ENCODE data around the gene CRB1. TPM values are rescaled to one million over a fixed set of nuclear protein-coding genes. Genes with fewer than 3 reads are reported as not detected.
"Not testable (repeated sequence)": the region's sequence is repeated elsewhere in the genome, so short reads cannot be mapped to it uniquely, and the experiment has no call there.

CRB1 gene
- total RNA-seq, 1 donor from 2014 or later, result not detected

DNA sequence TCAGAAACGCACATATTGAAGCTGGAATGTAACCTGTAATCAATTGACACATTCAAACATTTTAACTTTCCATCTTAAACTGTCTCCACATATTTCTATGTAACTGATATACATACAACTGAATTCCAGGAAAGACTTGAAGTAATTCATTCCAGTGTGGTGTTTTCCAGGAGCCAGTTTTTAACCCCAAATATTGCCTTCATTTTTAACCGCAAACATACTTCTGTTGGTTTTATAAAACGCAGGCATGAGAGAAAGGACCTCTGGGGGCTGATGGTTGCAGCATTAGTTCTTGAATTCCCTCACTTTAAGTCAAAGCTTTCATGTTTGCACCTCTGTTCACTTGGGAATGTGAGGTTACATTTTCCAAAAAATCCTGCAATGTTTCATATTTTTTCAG is 204.1 kb downstream of the CRB1 start:
- Mint-ChIP-seq H3K27me3 (peaks cover 6% of the 10 kb centered on the region), H3K27ac (no peak overlapping the region), H3K4me1 (no peaks in the 10 kb centered on the region), H3K4me3 (no peak overlapping the region), H3K9me3 (no peaks in the 10 kb centered on the region), H3K36me3 (ENCODE audit: low read depth) (no peaks in the 10 kb centered on the region)
- DNase-seq, result no peak
- intact Hi-C loops (cut with micrococcal nuclease), result no loop called here

DNA sequence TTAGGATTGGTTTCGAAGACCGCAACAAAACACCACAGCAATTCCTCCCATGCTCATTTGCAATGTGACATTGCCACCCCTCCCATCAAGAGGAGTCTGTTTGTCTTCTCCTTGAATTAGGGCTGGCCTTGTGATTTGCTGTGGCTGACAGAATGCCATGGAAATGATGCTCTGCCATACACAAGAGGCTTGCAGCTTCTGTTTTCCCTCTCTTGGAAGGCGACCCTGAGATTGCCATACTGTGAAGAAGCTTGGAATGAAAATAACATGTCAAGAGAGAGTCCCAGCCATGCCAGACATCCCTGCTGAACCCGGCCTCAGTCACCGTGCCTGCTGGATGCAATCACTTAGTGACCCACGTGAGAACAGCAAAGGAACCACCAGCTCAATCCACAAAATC is 212.4 kb downstream of the CRB1 start:
- intact Hi-C loops (cut with micrococcal nuclease), result no loop called here
- DNase-seq, result no peak
- H3K4me3 Mint-ChIP-seq, result no peak overlapping the region
- H3K4me1 Mint-ChIP-seq, result peaks cover 10% of the 10 kb centered on the region
- H3K27me3 Mint-ChIP-seq, result peaks cover 3% of the 10 kb centered on the region
- no peak overlapping the region for H3K27ac Mint-ChIP-seq
- no peaks in the 10 kb centered on the region for H3K36me3 Mint-ChIP-seq (ENCODE audit: low read depth)
- no peaks in the 10 kb centered on the region for H3K9me3 Mint-ChIP-seq

DNA sequence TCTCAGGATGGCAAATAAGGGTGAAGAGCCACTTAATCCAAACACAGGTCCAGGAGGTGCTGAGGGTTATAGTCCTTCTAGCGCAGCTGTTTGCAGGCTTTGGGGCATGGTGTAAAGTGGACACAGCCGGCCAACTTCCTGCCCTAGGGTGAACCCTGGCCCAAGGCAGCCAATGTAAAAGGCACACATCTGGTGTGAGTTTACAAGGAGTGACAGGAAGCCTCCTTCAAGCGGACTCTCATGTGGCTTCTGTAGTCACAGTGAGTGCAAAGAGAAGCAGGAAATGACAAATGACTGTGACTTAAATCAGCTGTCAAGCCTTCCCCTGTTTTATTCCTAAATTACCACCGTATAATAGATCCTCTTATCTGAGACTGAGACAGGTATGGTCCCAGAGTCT is 213.0 kb downstream of the CRB1 start:
- Mint-ChIP-seq H3K4me1 (peaks cover 10% of the 10 kb centered on the region), H3K4me3 (no peak overlapping the region), H3K27ac (no peak overlapping the region), H3K27me3 (peaks cover 3% of the 10 kb centered on the region), H3K9me3 (no peaks in the 10 kb centered on the region), H3K36me3 (ENCODE audit: low read depth) (no peaks in the 10 kb centered on the region)
- intact Hi-C loops (cut with micrococcal nuclease), result no loop called here
- DNase-seq, result peak; percentile 75

- no peak overlapping the region for H3K4me3 Mint-ChIP-seq
- H3K27ac Mint-ChIP-seq, result no peak overlapping the region
- H3K9me3 Mint-ChIP-seq, result no peaks in the 10 kb centered on the region
- H3K27me3 Mint-ChIP-seq, result peaks cover 9% of the 10 kb centered on the region
- intact Hi-C loops (cut with micrococcal nuclease), result no loop called here
- H3K4me1 Mint-ChIP-seq, result peaks cover 10% of the 10 kb centered on the region
- no peaks in the 10 kb centered on the region for H3K36me3 Mint-ChIP-seq (ENCODE audit: low read depth)
- no peak for DNase-seq
Observed at GRCh38 chr1:197485790-197486189, 217.7 kb downstream of the CRB1 start.

GRCh38 chr1:197486946-197487345 is 218.9 kb downstream of the CRB1 start:
- Mint-ChIP-seq H3K27me3 (peaks cover 11% of the 10 kb centered on the region), H3K27ac (no peak overlapping the region), H3K36me3 (ENCODE audit: low read depth) (no peaks in the 10 kb centered on the region), H3K4me1 (peaks cover under 1% of the 10 kb centered on the region), H3K4me3 (no peak overlapping the region), H3K9me3 (no peaks in the 10 kb centered on the region)
- intact Hi-C loops (cut with micrococcal nuclease), result no loop called here
- no peak for DNase-seq

- H3K4me3 Mint-ChIP-seq; H3K9me3 Mint-ChIP-seq; H3K27ac Mint-ChIP-seq; DNase-seq; H3K4me1 Mint-ChIP-seq; H3K36me3 Mint-ChIP-seq (ENCODE audit: low read depth); intact Hi-C loops (cut with micrococcal nuclease): not testable (repeated sequence)
- H3K27me3 Mint-ChIP-seq, result peaks cover 22% of the 10 kb centered on the region
Observed at GRCh38 chr1:197491505-197491904, 223.5 kb downstream of the CRB1 start.

DNA sequence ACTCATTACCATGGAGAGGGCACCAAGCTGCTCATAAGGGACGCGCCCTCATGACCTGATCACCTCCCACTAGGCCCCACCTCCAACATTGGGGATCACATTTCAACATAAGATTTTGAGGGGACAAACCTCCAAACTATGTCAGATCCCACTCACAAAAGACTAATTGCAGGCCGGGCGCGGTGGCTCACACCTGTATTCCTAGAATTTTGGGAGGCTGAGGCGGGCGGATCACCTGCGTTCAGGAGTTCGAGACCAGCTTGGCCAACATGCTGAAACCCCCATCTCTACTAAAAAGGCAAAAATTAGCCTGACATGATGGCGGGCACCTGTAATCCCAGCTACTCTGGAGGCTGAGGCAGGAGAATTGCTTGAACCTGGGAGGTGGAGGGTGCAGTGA is 228.7 kb downstream of the CRB1 start:
- H3K27ac Mint-ChIP-seq, result no peak overlapping the region
- H3K4me1 Mint-ChIP-seq, result no peaks in the 10 kb centered on the region
- no peak for DNase-seq
- no peaks in the 10 kb centered on the region for H3K36me3 Mint-ChIP-seq (ENCODE audit: low read depth)
- H3K9me3 Mint-ChIP-seq, result no peaks in the 10 kb centered on the region
- H3K4me3 Mint-ChIP-seq, result no peak overlapping the region
- intact Hi-C loops (cut with micrococcal nuclease), result no loop called here
- peaks cover 23% of the 10 kb centered on the region for H3K27me3 Mint-ChIP-seq

DNA sequence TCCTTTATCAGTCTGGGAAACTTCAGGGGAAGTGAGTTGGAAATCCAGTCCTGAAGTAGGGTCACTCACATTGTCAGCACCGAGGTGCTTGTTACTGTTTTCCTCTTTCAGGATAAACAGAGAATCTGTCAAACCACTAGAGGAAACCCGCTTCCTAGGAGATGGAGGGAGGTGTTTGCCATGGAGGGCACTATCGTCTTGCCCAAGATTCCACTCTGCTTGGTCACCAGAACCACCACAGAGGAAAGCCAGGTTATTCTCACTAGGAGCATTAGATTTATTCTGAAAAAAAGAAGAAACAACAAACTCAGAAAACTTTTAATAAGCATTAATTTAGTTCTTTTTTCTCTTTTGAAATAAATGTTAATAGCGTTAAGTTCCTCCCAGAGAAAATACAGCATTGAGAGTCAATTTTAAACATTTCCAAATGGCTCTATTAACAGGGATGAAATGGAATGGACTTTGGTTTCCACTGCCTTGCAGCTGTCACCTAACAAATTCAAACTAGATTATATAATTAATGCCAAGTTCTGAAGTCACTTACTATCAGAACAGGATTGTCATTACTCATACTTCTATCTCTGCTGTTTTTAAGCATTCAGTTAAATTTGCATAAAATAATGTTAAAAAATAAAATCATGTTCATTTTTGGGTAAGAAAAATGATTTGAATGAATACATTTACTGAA is 242.8 kb downstream of the CRB1 start:
- no peaks in the 10 kb centered on the region for H3K9me3 Mint-ChIP-seq
- H3K27me3 Mint-ChIP-seq, result no peaks in the 10 kb centered on the region
- intact Hi-C loops (cut with micrococcal nuclease), result no loop called here
- no peak for DNase-seq
- H3K4me3 Mint-ChIP-seq, result no peak overlapping the region
- no peak overlapping the region for H3K27ac Mint-ChIP-seq
- no peaks in the 10 kb centered on the region for H3K4me1 Mint-ChIP-seq
- peaks cover 9% of the 10 kb centered on the region for H3K36me3 Mint-ChIP-seq (ENCODE audit: low read depth)

DNA sequence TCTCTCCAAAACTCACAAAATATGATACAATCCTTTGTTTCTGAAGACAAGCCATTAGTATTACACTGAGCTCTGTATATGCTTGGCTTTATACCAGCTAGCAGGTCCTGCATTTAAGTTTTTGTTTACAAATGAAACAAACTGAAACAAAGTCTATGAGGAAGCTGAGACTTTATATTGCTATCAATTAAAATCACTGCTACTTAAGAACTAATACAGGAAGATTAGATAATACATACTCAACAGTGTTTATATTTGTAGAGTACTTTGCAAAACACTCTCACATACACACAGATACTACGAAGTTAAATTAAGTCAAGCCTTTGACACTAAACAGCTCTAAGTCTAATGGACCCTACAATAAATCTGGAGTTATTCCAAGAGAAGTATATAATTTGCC is 247.4 kb downstream of the CRB1 start:
- Mint-ChIP-seq H3K36me3 (ENCODE audit: low read depth) (peaks cover 5% of the 10 kb centered on the region), H3K27ac (no peak overlapping the region), H3K27me3 (no peaks in the 10 kb centered on the region), H3K4me1 (no peaks in the 10 kb centered on the region), H3K9me3 (no peaks in the 10 kb centered on the region), H3K4me3 (no peak overlapping the region)
- intact Hi-C loops (cut with micrococcal nuclease), result no loop called here
- DNase-seq, result no peak

GRCh38 chr1:197519741-197520334 is 251.8 kb downstream of the CRB1 start:
- no peaks in the 10 kb centered on the region for H3K27me3 Mint-ChIP-seq
- no peak overlapping the region for H3K27ac Mint-ChIP-seq
- H3K36me3 Mint-ChIP-seq (ENCODE audit: low read depth), result no peaks in the 10 kb centered on the region
- DNase-seq, result no peak
- intact Hi-C loops (cut with micrococcal nuclease), result loop anchor here (2.0 to 5.0 kb wide), 3 partner anchors 349 to 947 kb away; partner anchors contain the start of gene NEK7
- no peaks in the 10 kb centered on the region for H3K9me3 Mint-ChIP-seq
- H3K4me3 Mint-ChIP-seq, result no peak overlapping the region
- peaks cover 5% of the 10 kb centered on the region for H3K4me1 Mint-ChIP-seq

DNA sequence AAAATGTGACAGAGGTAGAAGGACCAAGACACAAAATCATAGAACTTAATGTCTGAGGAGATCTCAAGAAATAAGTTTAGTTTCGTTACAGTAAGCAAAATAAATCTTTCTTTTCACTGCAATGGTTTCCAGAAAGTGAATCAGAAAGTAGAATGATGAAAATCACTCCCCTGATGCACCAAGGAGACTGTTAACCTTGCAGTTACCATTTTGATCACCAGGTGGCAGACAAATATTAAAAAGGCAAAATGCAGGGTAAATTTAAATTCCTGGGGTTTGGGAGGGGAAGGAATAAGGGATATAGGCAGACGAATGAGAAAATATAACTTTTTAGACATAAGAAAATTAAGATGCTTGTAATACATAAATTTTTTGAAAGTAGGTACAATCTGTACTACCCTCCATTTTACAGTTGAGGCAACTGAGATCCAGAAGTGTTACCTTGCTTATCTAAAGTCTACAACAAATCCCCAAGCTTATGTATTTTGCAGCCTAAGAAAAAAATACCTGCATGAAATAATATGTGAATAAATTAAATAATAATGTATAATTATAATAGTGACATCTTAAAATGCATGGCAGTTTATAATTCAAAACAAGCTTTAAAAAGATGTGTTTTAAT is 253.2 kb downstream of the CRB1 start:
- peak; percentile 81 for DNase-seq
- H3K4me1 Mint-ChIP-seq, result peaks cover 5% of the 10 kb centered on the region

DNA sequence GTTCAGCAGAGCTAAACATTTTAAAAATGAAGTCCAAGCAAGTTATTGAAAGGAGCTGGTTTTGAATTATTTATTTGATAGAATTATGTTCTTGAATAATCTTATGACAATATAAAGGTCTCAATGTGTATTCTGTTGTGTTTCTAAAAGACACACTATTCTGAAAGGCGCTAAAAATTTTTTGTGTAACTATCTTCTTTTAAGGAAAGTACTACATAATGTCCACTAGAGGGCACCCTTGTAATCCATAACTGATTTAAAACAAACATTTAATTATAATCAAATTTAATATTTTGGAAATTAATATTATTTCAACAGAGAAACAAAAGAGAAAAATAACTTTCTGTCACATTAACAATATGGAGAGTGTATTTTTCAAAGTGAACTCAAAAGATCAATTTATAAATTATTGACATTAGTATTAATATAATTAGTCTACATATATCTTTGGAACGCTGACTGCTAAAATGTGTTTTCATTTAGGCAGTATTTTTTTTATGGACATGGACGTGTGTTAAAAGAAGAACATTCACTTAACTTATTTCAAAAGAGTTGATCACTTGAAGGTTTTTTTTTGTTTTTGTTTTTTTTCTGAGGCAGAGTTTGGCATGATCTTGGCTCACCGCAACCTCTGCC is 258.8 kb downstream of the CRB1 start:
- DNase-seq, result no peak
- Mint-ChIP-seq H3K4me3 (no peak overlapping the region), H3K9me3 (no peaks in the 10 kb centered on the region), H3K36me3 (ENCODE audit: low read depth) (no peaks in the 10 kb centered on the region), H3K4me1 (no peaks in the 10 kb centered on the region), H3K27me3 (no peaks in the 10 kb centered on the region), H3K27ac (no peak overlapping the region)
- intact Hi-C loops (cut with micrococcal nuclease), result no loop called here

More for the DNA sequence above, 253.2 kb downstream of the CRB1 start:
- Mint-ChIP-seq H3K9me3 (no peaks in the 10 kb centered on the region), H3K4me3 (no peak overlapping the region), H3K36me3 (ENCODE audit: low read depth) (no peaks in the 10 kb centered on the region), H3K27me3 (no peaks in the 10 kb centered on the region), H3K27ac (no peak overlapping the region)
- intact Hi-C loops (cut with micrococcal nuclease), result loop anchor here (2.0 to 5.0 kb wide), 3 partner anchors 348 to 946 kb away; partner anchors contain the start of gene NEK7
